PC-9 (cell line): ENCODE results near the gene AGRP. TPM values are rescaled to one million over a fixed set of nuclear protein-coding genes. Genes with fewer than 3 reads are reported as not detected.

Experiments
- BruUV-seq: library from RNA; stranded (reverse); fragments of 400-500 nt; replicated peaks from 2 replicates; lab custom pipeline; 2021; lab: Mats Ljungman, UMichigan
- CTCF ChIA-PET: fragments of 300-600 bp; sonication (Branson Sonifier 250); formaldehyde crosslinking; loops from one replicate; lab custom pipeline; 2022; ENCODE audit warnings: antibody characterized with exemption; lab: Charles Lee
- POLR2A ChIA-PET: fragments of 300-600 bp; sonication (Branson Sonifier 250); formaldehyde crosslinking; loops from one replicate; lab custom pipeline; 2022; ENCODE audit warnings: antibody characterized with exemption; ENCODE audit not compliant: unreplicated experiment; lab: Charles Lee
- DNase-seq, 2 experiments: peaks; one replicate each; pipeline versions ENCODE4 v3.0.0 to v3.0.0-alpha.2; 2015 to 2022; ENCODE audit warnings: mixed read lengths in 1 of 2
- H2AFZ ChIP-seq: fragments of 200-600 bp; sonication (generic); 2 replicates; pipeline ENCODE4 v1.8.1; 2017; ENCODE audit warnings: antibody characterized with exemption
- H3F3A ChIP-seq: fragments of 200-600 bp; sonication (generic); 2 replicates; pipeline ENCODE4 v1.8.1; 2017; ENCODE audit warnings: antibody characterized with exemption, mild to moderate bottlenecking, low read depth; ENCODE audit not compliant: insufficient read depth
- H3K27ac ChIP-seq: fragments of 200-600 bp; sonication (generic); 2 replicates; pipeline ENCODE4 v1.6.1; 2016; ENCODE audit warnings: mixed run types
- H3K27me3 ChIP-seq: fragments of 200-600 bp; sonication (generic); 2 replicates; pipeline ENCODE4 v1.6.1; 2016; ENCODE audit warnings: low read depth, mixed run types; ENCODE audit not compliant: insufficient read depth
- H3K36me3 ChIP-seq: fragments of 200-600 bp; sonication (generic); 2 replicates; pipeline ENCODE4 v1.6.1; 2016; ENCODE audit warnings: low read depth, mixed run types
- H3K4me1 ChIP-seq: fragments of 200-600 bp; sonication (generic); replicated peaks from 2 replicates; pipeline ENCODE4 v1.6.1; 2016; ENCODE audit warnings: mixed run types; ENCODE audit not compliant: insufficient read depth
- H3K4me2 ChIP-seq: fragments of 200-600 bp; sonication (generic); 2 replicates; pipeline ENCODE4 v1.6.1; 2017; ENCODE audit warnings: mixed run types
- H3K4me3 ChIP-seq: fragments of 200-600 bp; sonication (generic); 2 replicates; pipeline ENCODE4 v1.6.1; 2016; ENCODE audit warnings: mixed run types
- H3K79me2 ChIP-seq: fragments of 200-600 bp; sonication (generic); 2 replicates; pipeline ENCODE4 v1.6.1; 2017; ENCODE audit warnings: low read depth, mixed run types
- H3K9me2 ChIP-seq: fragments of 200-600 bp; sonication (generic); 2 replicates; pipeline ENCODE4 v1.8.1; 2017; ENCODE audit warnings: mild to moderate bottlenecking; ENCODE audit not compliant: insufficient read depth
- H3K9me3 ChIP-seq: fragments of 200-600 bp; sonication (generic); 2 replicates; pipeline ENCODE4 v1.8.1; 2016; ENCODE audit warnings: low read depth; ENCODE audit not compliant: insufficient read depth
- H4K20me1 ChIP-seq: fragments of 200-600 bp; sonication (generic); 2 replicates; pipeline ENCODE4 v1.8.1; 2017; ENCODE audit not compliant: insufficient read depth
- EZH2 ChIP-seq: fragments of 200-600 bp; sonication (generic); IDR thresholded peaks from 2 replicates; pipeline ENCODE4 v1.8.0; 2017; ENCODE audit warnings: antibody characterized with exemption, low read depth
- intact Hi-C: fragments of 100-400 bp; cut with micrococcal nuclease; formaldehyde crosslinking; loops from one replicate; pipeline ENCODE4 v1.10.0; 2022; ENCODE audit not compliant: unreplicated experiment
- total RNA-seq: library from RNA; stranded (reverse); gene quantifications from 2 replicates; pipeline ENCODE4 v1.2.3, GENCODE V29; 2021
- TF ChIP-seq, protein P1 (sequence below): fragments of 200-600 bp; sonication (generic); conservative IDR thresholded peaks from 2 replicates; pipeline ENCODE4 v1.6.1; 2017; ENCODE audit warnings: mixed run types, antibody characterized with exemption, mild to moderate bottlenecking, moderate library complexity

AGRP gene
- total RNA-seq, 1 experiment from 2014 or later, result not detected

DNA sequence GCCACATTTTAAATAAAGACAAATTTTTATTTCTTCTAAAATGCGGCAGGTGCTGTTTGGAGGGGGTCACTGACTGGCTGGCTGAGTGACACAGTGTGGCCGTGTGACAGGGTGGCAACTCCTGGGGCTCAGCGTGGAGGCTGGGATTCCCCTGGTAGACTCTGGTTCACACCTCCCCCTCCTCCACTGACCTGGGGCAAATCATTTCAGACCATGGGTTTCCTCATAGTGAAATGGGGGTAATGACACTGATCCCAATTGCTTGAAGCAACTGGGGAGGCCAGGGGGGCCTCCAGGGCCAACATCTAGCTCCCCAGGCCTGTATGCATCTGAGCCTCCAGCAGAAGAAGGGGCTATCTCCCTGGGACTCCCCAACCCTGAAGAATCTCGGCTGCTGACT lies 45.8 kb downstream of the AGRP start:
- Histone ChIP-seq H3K79me2 (no peaks in the 10 kb centered on the region), H3F3A (peaks cover 3% of the 10 kb centered on the region; the same call in 1 of the 2 replicates), H3K27ac (no peak overlapping the region), H3K4me1 (no peaks in the 10 kb centered on the region), H3K27me3 (no peaks in the 10 kb centered on the region), H3K9me2 (no peaks in the 10 kb centered on the region), H3K4me3 (no peak overlapping the region), H3K4me2 (no peak overlapping the region), H3K36me3 (no peaks in the 10 kb centered on the region), H4K20me1 (no peaks in the 10 kb centered on the region; the same call in 1 of the 2 replicates), H3K9me3 (no peaks in the 10 kb centered on the region), H2AFZ (no peak overlapping the region)
- ChIA-PET CTCF (no interaction called here), POLR2A (no interaction called here)
- intact Hi-C loops, result no loop called here
- TF ChIP-seq, protein P1, sequence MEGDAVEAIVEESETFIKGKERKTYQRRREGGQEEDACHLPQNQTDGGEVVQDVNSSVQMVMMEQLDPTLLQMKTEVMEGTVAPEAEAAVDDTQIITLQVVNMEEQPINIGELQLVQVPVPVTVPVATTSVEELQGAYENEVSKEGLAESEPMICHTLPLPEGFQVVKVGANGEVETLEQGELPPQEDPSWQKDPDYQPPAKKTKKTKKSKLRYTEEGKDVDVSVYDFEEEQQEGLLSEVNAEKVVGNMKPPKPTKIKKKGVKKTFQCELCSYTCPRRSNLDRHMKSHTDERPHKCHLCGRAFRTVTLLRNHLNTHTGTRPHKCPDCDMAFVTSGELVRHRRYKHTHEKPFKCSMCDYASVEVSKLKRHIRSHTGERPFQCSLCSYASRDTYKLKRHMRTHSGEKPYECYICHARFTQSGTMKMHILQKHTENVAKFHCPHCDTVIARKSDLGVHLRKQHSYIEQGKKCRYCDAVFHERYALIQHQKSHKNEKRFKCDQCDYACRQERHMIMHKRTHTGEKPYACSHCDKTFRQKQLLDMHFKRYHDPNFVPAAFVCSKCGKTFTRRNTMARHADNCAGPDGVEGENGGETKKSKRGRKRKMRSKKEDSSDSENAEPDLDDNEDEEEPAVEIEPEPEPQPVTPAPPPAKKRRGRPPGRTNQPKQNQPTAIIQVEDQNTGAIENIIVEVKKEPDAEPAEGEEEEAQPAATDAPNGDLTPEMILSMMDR, result no peak
- no peak for TF ChIP-seq EZH2
- peak in 1 of 2 experiments; percentile 19 for DNase-seq
- no TSS peak for BruUV-seq

DNA sequence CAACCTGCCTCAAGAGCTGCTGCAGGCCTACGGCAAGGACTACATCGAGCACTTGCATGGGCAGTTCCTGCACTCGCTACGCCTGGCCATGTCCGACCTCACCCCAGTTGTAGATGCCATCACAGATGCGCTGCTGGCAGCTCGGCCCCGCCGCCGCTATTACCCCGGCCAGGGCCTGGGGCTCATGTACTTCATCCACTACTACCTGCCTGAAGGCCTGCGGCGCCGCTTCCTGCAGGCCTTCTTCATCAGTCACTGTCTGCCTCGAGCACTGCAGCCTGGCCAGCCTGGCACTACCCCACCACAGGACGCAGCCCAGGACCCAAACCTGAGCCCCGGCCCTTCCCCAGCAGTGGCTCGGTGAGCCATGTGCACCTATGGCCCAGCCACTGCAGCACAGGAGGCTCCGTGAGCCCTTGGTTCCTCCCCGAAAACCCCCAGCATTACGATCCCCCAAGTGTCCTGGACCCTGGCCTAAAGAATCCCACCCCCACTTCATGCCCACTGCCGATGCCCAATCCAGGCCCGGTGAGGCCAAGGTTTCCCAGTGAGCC lies 46.6 kb downstream of the AGRP start:
- no peaks in the 10 kb centered on the region; the same call in 1 of the 2 replicates for H4K20me1 ChIP-seq
- no peaks in the 10 kb centered on the region for H3K9me2 ChIP-seq
- BruUV-seq, result no TSS peak
- POLR2A ChIA-PET, result no interaction called here
- TF ChIP-seq, protein P1, result no peak
- no peak for TF ChIP-seq EZH2
- H3K4me1 ChIP-seq, result no peaks in the 10 kb centered on the region
- H3K79me2 ChIP-seq, result no peaks in the 10 kb centered on the region
- H3K4me3 ChIP-seq, result no peak overlapping the region
- H3K9me3 ChIP-seq, result no peaks in the 10 kb centered on the region
- no peak overlapping the region for H3K4me2 ChIP-seq
- CTCF ChIA-PET, result no interaction called here
- H3K27ac ChIP-seq, result no peak overlapping the region
- peaks cover 5% of the 10 kb centered on the region; the same call in 1 of the 2 replicates for H3F3A ChIP-seq
- H3K27me3 ChIP-seq, result no peaks in the 10 kb centered on the region
- H3K36me3 ChIP-seq, result no peaks in the 10 kb centered on the region
- DNase-seq, result peak in 1 of 2 experiments; percentile 21
- intact Hi-C loops, result no loop called here
- H2AFZ ChIP-seq, result no peak overlapping the region

- no TSS peak for BruUV-seq
- no peaks in the 10 kb centered on the region for H3K27me3 ChIP-seq
- intact Hi-C loops, result no loop called here
- no peaks in the 10 kb centered on the region for H3K9me3 ChIP-seq
- H2AFZ ChIP-seq, result no peak overlapping the region
- H3K4me3 ChIP-seq, result no peak overlapping the region
- no peak overlapping the region for H3K27ac ChIP-seq
- H3K79me2 ChIP-seq, result no peaks in the 10 kb centered on the region
- peaks cover 9% of the 10 kb centered on the region; the same call in 1 of the 2 replicates for H3F3A ChIP-seq
- H4K20me1 ChIP-seq, result no peaks in the 10 kb centered on the region
- CTCF ChIA-PET, result interaction anchor here (1.0 kb wide), 1 partner anchor 28 kb away, joined by 3 read pairs; no protein-coding TSS in a partner anchor
- H3K4me1 ChIP-seq, result no peaks in the 10 kb centered on the region
- no peak overlapping the region for H3K4me2 ChIP-seq
- no peak for TF ChIP-seq EZH2
- TF ChIP-seq, protein P1, result no peak
- no peaks in the 10 kb centered on the region for H3K36me3 ChIP-seq
- peak in 1 of 2 experiments; percentile 20 for DNase-seq
- POLR2A ChIA-PET, result interaction anchor here (0.6 to 0.7 kb wide), 2 partner anchors 42 to 85 kb away, joined by 6 to 8 read pairs; no protein-coding TSS in a partner anchor
- no peaks in the 10 kb centered on the region for H3K9me2 ChIP-seq
These were observed 47.6 kb downstream of the AGRP start for GRCh38 chr16:67435758-67436164.
